Ishikawa (cell line): ENCODE data around the gene PARD3B.

ENCODE experiments used
- CEBPB ChIP-seq: IDR thresholded peaks from 2 replicates; pipeline ENCODE4 v1.6.1; 2012
- CREB1 ChIP-seq: IDR thresholded peaks from 2 replicates; pipeline ENCODE4 v1.6.1; 2012; ENCODE audit warnings: low read depth
- EGR1 ChIP-seq: IDR thresholded peaks from 2 replicates; pipeline ENCODE4 v1.6.1; 2012
- EP300 ChIP-seq: IDR thresholded peaks from 2 replicates; pipeline ENCODE4 v1.6.1; 2012; ENCODE audit warnings: borderline replicate concordance
- FOXM1 ChIP-seq: IDR thresholded peaks from 2 replicates; pipeline ENCODE4 v1.6.1; 2012; ENCODE audit warnings: low read depth, borderline replicate concordance
- MAX ChIP-seq: IDR thresholded peaks from 2 replicates; pipeline ENCODE4 v1.6.1; 2012
- NFIC ChIP-seq: IDR thresholded peaks from 2 replicates; pipeline ENCODE4 v1.6.1; 2012
- RAD21 ChIP-seq: IDR thresholded peaks from 2 replicates; pipeline ENCODE4 v1.6.1; 2012; ENCODE audit warnings: low read depth
- REST ChIP-seq: IDR thresholded peaks from 2 replicates; pipeline ENCODE4 v1.6.1; 2012; ENCODE audit warnings: low read depth, mild to moderate bottlenecking
- TAF1 ChIP-seq: IDR thresholded peaks from 2 replicates; pipeline ENCODE4 v1.6.1; 2012; ENCODE audit warnings: low read depth, mild to moderate bottlenecking
- TCF12 ChIP-seq: IDR thresholded peaks from 2 replicates; pipeline ENCODE4 v1.6.1; 2012; ENCODE audit warnings: low read depth
- TEAD4 ChIP-seq: IDR thresholded peaks from 2 replicates; pipeline ENCODE4 v1.6.1; 2012
- USF1 ChIP-seq: IDR thresholded peaks from 2 replicates; pipeline ENCODE4 v1.6.1; 2012
- YY1 ChIP-seq: IDR thresholded peaks from 2 replicates; pipeline ENCODE4 v1.6.1; 2012; ENCODE audit warnings: low read depth
- ZBTB7A ChIP-seq: IDR thresholded peaks from 2 replicates; pipeline ENCODE4 v1.6.1; 2012; ENCODE audit warnings: low read depth

The PARD3B gene

GRCh38 chr2:205161156-205161839 lies 616.0 kb downstream of the PARD3B start:
- no peak for TF ChIP-seq EGR1
- TF ChIP-seq TEAD4 = no peak
- TF ChIP-seq CEBPB = no peak
- no peak for TF ChIP-seq RAD21
- TF ChIP-seq TAF1 = no peak
- no peak for TF ChIP-seq ZBTB7A
- TF ChIP-seq FOXM1 = no peak
- no peak for TF ChIP-seq NFIC
- TF ChIP-seq MAX = no peak
- no peak for TF ChIP-seq CREB1
- no peak for TF ChIP-seq EP300
- no peak for TF ChIP-seq YY1
- no peak for TF ChIP-seq REST

GRCh38 chr2:205166745-205167144 lies 621.5 kb downstream of the PARD3B start:
- TF ChIP-seq FOXM1 (no peak), NFIC (no peak), EP300 (no peak), TCF12 (no peak), REST (no peak), EGR1 (no peak), MAX (no peak), CEBPB (no peak), CREB1 (no peak), RAD21 (no peak), TEAD4 (no peak), YY1 (no peak), USF1 (no peak), ZBTB7A (no peak), TAF1 (no peak)

GRCh38 chr2:205169012-205169411 lies 623.7 kb downstream of the PARD3B start:
- TF ChIP-seq MAX (no peak), EGR1 (no peak), ZBTB7A (no peak), USF1 (no peak), CEBPB (no peak), YY1 (no peak), FOXM1 (no peak), TCF12 (no peak), REST (no peak), TAF1 (no peak), EP300 (no peak), NFIC (no peak), TEAD4 (no peak), CREB1 (no peak), RAD21 (no peak)

GRCh38 chr2:205169464-205169863 lies 624.2 kb downstream of the PARD3B start:
- no peak for TF ChIP-seq TEAD4
- TF ChIP-seq TAF1 = no peak
- no peak for TF ChIP-seq EGR1
- no peak for TF ChIP-seq CREB1
- no peak for TF ChIP-seq EP300
- no peak for TF ChIP-seq USF1
- no peak for TF ChIP-seq TCF12
- TF ChIP-seq NFIC = no peak
- no peak for TF ChIP-seq ZBTB7A
- TF ChIP-seq RAD21 = no peak
- TF ChIP-seq YY1 = no peak
- no peak for TF ChIP-seq FOXM1
- TF ChIP-seq CEBPB = no peak
- TF ChIP-seq REST = no peak
- no peak for TF ChIP-seq MAX
